HG02852 (cell line): ENCODE data around the gene CCDC141.

Experiments
- ATAC-seq: cut with Tn5 transposase; IDR thresholded peaks from one replicate; pipeline ENCODE4 v1.9.1; 2021; ENCODE audit warnings: mild to moderate bottlenecking, moderate library complexity; ENCODE audit not compliant: unreplicated experiment

CCDC141 gene

GRCh38 chr2:178787155-178787554 is 262.8 kb downstream of the CCDC141 start:
- ATAC-seq, result no peak

GRCh38 chr2:178783889-178784288 is 266.0 kb downstream of the CCDC141 start:
- ATAC-seq, result no peak

- ATAC-seq, result peak; percentile 88
Observed at GRCh38 chr2:178782236-178782635, 267.7 kb downstream of the CCDC141 start.
